ENCODE measurements around the gene POC1B. TPM values are rescaled to one million over a fixed set of nuclear protein-coding genes. Genes with fewer than 3 reads are reported as not detected.

Gene POC1B
- polyA plus RNA-seq, 1 donor (not counting 4 experiments of a cell fraction or from before 2014, with no cell fraction given): 16.4 TPM

DNA sequence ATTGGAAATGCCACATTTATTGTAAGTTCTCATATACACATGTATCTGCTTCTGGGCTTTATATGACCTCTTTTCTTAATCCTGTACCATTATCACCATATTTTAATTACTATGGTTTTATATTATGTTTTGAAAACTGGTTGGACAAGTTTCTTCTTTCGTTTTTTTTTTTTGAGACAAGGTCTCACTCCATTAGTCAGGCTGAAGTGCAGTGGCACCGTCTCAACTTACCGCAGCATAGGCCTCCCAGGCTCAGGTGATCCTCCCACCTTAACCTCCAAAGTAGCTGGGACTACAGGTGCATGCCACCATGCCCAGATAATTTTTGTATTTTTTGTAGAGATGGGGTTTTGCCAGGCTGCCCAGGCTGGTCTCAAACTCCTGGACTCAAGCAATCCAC is 45.9 kb downstream of the POC1B start:
- Histone ChIP-seq H3K36me3 (ENCODE audit: control insufficient read depth in 2 of 2, extremely low read depth in 1 of 2, insufficient read depth in 2 of 2, low read length in 2 of 2) (no peaks in the 10 kb centered on the region), H3K79me2 (ENCODE audit: control insufficient read depth, insufficient read depth, low read length) (no peaks in the 10 kb centered on the region), H3K9ac (ENCODE audit: control insufficient read depth, extremely low read depth, insufficient read depth, low read length) (no peak overlapping the region), H4K20me1 (ENCODE audit: control insufficient read depth, extremely low read depth, insufficient read depth, low read length) (no peaks in the 10 kb centered on the region), H3K4me1 (ENCODE audit: control insufficient read depth, extremely low read depth, insufficient read depth, low read length) (peaks cover 7% of the 10 kb centered on the region), H3K27ac (ENCODE audit: control insufficient read depth, insufficient read depth, low read length) (no peak overlapping the region), H3K9me3 (ENCODE audit: control insufficient read depth, low read depth, low read length) (no peaks in the 10 kb centered on the region), H3K4me2 (ENCODE audit: control insufficient read depth, extremely low read depth, insufficient read depth, low read depth, low read length) (no peak overlapping the region), H3K27me3 (ENCODE audit: control insufficient read depth, extremely low read depth, insufficient read depth, low read length) (no peaks in the 10 kb centered on the region), H3K9me1 (ENCODE audit: control insufficient read depth, extremely low read depth, insufficient read depth, low read length) (no peaks in the 10 kb centered on the region), H2AFZ (ENCODE audit: control insufficient read depth, low read length) (no peak overlapping the region), H3K4me3 (ENCODE audit: control insufficient read depth in 2 of 3, extremely low read depth in 1 of 3, insufficient read depth in 2 of 3, low read depth in 1 of 3, low read length in 3 of 3) (no peak overlapping the region)
- dilution Hi-C loops (cut with MboI; ENCODE audit: extremely low pct_ligation_motif_present, low sequenced_read_pairs): no loop called here
- TF ChIP-seq, protein P1, sequence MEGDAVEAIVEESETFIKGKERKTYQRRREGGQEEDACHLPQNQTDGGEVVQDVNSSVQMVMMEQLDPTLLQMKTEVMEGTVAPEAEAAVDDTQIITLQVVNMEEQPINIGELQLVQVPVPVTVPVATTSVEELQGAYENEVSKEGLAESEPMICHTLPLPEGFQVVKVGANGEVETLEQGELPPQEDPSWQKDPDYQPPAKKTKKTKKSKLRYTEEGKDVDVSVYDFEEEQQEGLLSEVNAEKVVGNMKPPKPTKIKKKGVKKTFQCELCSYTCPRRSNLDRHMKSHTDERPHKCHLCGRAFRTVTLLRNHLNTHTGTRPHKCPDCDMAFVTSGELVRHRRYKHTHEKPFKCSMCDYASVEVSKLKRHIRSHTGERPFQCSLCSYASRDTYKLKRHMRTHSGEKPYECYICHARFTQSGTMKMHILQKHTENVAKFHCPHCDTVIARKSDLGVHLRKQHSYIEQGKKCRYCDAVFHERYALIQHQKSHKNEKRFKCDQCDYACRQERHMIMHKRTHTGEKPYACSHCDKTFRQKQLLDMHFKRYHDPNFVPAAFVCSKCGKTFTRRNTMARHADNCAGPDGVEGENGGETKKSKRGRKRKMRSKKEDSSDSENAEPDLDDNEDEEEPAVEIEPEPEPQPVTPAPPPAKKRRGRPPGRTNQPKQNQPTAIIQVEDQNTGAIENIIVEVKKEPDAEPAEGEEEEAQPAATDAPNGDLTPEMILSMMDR (optimal IDR thresholded peaks at IDR 0.05 in 1 of 3, IDR thresholded peaks at IDR 0.05 in 1 of 3, conservative IDR thresholded peaks at IDR 0.05 in 1 of 3; ENCODE audit: extremely low read depth in 1 of 3, insufficient read depth in 2 of 3, low read length in 3 of 3): no peak
- TF ChIP-seq EZH2 (IDR thresholded peaks at IDR 0.05; ENCODE audit: low read length): no peak
- DNase-seq (ENCODE audit: low read depth, low spot score): no peak
- FAIRE-seq: no peak

DNA sequence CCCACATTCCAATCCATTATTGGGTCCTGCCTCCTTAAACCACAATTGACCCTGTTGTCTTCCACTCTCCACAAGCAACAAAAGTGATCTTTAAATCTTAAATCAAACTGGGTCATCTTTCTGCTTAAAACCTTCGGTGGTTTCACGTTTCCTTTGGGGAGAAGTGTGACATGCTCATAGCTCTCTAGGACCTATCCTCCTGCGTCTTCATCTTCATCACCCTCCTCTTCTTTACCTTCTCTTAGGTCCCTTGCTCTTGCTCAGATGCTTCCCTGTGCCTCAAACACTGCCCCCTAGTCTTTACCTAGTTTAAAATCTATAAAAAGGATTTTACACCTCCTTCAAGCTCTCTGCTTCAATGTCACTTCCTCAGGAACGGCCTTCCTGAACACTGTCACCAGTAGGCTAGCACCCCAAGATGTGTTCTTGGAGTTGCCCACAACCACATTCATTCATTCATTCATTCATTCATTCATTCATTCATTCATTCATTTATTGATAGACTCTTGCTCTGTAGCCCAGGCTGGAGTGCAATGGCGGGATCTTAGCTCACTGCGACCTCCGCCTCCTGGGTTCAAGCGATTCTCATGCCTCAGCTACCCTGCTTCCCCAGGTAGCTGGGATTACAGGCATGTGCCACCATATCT is 48.1 kb downstream of the POC1B start:
- DNase-seq (ENCODE audit: low read depth, low spot score) (no peak), FAIRE-seq (no peak)
- H3K9me1 ChIP-seq (ENCODE audit: control insufficient read depth, extremely low read depth, insufficient read depth, low read length): no peaks in the 10 kb centered on the region
- H3K9ac ChIP-seq (ENCODE audit: control insufficient read depth, extremely low read depth, insufficient read depth, low read length): no peak overlapping the region
- H3K27ac ChIP-seq (ENCODE audit: control insufficient read depth, insufficient read depth, low read length): no peak overlapping the region
- no peaks in the 10 kb centered on the region for H3K36me3 ChIP-seq (ENCODE audit: control insufficient read depth in 2 of 2, extremely low read depth in 1 of 2, insufficient read depth in 2 of 2, low read length in 2 of 2)
- H3K27me3 ChIP-seq (ENCODE audit: control insufficient read depth, extremely low read depth, insufficient read depth, low read length): no peaks in the 10 kb centered on the region
- dilution Hi-C loops (cut with MboI; ENCODE audit: extremely low pct_ligation_motif_present, low sequenced_read_pairs): no loop called here
- no peak for TF ChIP-seq EZH2 (IDR thresholded peaks at IDR 0.05; ENCODE audit: low read length)
- TF ChIP-seq, protein P1 (optimal IDR thresholded peaks at IDR 0.05 in 1 of 3, IDR thresholded peaks at IDR 0.05 in 1 of 3, conservative IDR thresholded peaks at IDR 0.05 in 1 of 3; ENCODE audit: extremely low read depth in 1 of 3, insufficient read depth in 2 of 3, low read length in 3 of 3): no peak
- H4K20me1 ChIP-seq (ENCODE audit: control insufficient read depth, extremely low read depth, insufficient read depth, low read length): no peaks in the 10 kb centered on the region
- peaks cover 7% of the 10 kb centered on the region for H3K4me1 ChIP-seq (ENCODE audit: control insufficient read depth, extremely low read depth, insufficient read depth, low read length)
- H3K4me2 ChIP-seq (ENCODE audit: control insufficient read depth, extremely low read depth, insufficient read depth, low read depth, low read length): no peak overlapping the region
- no peaks in the 10 kb centered on the region for H3K9me3 ChIP-seq (ENCODE audit: control insufficient read depth, low read depth, low read length)
- H3K79me2 ChIP-seq (ENCODE audit: control insufficient read depth, insufficient read depth, low read length): no peaks in the 10 kb centered on the region
- H3K4me3 ChIP-seq (ENCODE audit: control insufficient read depth in 2 of 3, extremely low read depth in 1 of 3, insufficient read depth in 2 of 3, low read depth in 1 of 3, low read length in 3 of 3): no peak overlapping the region
- no peak overlapping the region for H2AFZ ChIP-seq (ENCODE audit: control insufficient read depth, low read length)

All from keratinocyte (primary cell).